Measurements from ENCODE around the gene TSPO2.

- TF ChIP-seq CTCF (IDR thresholded peaks at IDR 0.05) (no peak), POLR2A (IDR thresholded peaks at IDR 0.05) (no peak)
These were observed 30.6 kb upstream of the TSPO2 start for GRCh38 chr6:41011673-41012072.

Data from testis (tissue), 2 donors.